Renal pelvis (tissue), 4 donors: ENCODE data around the gene TRABD. TPM values are rescaled to one million over a fixed set of nuclear protein-coding genes. Genes with fewer than 3 reads are reported as not detected.

Experiments used
- DNase-seq: peaks from one replicate; pipeline ENCODE4 v3.0.0-alpha.2; 2013
- polyA plus RNA-seq, 3 donors: library from polyadenylated mRNA; unstranded; fragments of 120-200 nt; gene quantifications; one replicate each; pipeline ENCODE4 v1.2.1, GENCODE V29; 2013; ENCODE audit not compliant: insufficient read length in 3 of 3

Gene TRABD
- polyA plus RNA-seq, 3 donors, result 27.2 to 33.9 (median 30.3) TPM

DNA sequence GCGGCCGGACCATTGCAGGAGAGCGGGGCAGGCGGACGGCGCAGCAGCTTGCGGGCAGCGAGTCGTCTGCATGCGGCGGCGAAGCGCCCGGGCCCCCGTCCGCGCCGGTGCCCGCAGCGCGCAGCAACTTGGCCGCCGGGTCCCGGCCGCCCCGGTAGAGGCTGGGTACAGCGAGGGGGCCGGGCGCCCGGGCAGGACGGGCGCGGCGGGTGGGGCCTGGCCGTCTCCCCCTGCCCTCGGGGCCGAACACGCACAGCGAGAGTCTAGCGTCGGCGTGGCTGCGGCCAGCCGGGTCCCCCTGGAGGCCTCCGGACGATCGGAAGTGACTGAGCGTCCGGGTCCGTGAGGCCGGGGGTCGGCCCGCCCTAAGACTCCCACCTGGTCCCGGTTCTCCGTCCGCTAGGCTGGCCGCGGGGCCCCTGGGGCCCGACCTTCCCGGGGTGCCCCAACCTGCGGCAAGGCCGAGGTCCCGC lies 775 bp upstream of the TRABD start:
- no peak for DNase-seq

GRCh38 chr22:50186181-50186714 lies 535 bp downstream of the TRABD start:
- DNase-seq, result no peak

DNA sequence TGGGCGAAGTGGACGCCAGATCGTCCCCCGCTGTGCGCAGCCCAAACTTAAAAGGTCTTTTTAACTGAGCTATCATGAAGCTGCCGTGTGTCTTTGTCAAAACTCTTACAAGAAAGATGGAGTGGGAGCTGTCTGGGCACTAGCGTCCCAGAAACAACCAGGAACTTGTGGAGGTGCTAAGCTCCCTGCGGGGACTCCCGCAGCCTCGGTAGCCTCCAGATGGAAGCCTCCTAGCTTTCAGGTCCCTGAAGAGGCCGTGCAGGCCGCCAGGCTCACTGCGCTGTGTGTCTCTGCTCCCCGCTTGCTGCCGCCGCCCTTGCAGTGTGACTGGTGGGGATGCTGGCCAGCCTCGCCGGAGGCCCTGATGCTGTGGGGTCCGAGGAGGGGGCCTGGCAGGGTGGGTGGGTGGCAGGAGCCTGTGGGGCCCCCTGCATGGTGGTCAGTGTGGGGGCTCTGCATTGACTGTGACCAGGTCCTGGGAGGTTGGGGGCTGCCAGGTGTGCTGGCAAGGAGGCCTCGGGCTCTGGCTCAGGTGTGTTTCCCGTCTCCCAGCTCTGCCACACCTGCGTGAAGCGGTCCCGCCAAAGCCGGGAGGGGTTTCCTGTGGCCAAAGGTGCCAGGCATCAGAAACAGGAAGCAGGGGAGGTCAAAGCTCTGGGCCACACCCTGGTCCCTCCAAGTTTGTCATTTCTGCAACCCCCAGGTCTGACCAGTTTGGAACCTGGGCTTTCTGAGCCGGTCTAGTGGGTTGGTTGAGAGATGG lies 1.2 kb downstream of the TRABD start:
- DNase-seq, result no peak

- DNase-seq, result no peak
Observed at GRCh38 chr22:50188356-50188755, 2.6 kb downstream of the TRABD start.

GRCh38 chr22:50189184-50189848 lies 3.6 kb downstream of the TRABD start:
- DNase-seq, result no peak

DNA sequence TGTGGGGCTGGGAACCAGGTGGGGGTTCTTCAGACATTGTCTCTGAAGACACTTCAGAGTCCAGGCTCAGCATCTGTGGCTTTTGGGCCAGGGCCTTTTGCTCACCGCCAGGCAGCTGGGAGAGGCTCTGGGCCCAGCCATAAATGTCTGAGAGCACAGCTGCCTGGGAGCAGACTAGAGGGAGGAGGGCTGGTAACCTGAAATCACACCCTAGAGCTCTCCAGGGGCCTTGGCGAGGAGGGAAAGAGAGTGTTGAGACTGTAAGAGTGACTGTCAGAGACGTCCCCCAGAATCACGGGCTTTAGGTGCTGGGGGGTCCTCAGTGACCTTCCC lies 4.1 kb downstream of the TRABD start:
- DNase-seq, result no peak

DNA sequence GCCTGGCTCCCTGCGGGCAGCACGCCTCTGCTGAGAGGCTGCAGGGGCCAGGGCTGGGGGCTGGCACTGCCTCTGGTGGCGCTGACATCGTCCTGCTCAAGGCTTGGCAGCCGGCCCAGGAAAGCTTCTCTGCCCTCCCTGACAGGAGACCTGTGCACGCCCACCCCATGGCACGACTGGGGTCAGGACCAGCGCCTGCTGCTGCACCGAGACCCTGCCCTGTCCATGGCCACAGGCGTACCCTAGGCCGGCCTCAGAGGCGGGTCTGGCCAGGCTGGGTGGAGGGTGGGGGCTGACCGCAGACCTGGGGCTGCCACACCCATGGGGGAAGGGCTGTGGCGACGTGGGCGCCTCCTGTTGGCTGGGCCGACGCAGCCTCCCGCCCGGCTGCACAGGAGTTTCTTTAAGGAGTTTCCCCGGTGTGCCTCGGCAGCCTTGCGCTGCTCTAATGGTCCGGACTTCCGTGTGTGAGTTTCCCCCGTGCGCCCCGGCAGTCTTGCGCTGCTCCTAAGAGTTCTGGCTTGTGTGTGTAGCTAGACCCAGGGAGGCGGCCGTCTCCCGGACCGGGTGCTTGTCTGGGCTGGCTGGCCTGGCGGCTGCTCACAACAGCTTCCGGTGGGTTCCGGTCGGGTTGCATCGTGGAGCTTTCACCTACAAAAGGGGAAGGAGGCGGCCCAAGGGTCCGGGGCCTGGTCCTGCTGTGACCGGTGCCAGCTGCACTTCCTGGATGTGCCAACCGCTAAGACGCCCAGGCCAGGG lies 4.6 kb downstream of the TRABD start:
- DNase-seq, result peak; percentile 56

DNA sequence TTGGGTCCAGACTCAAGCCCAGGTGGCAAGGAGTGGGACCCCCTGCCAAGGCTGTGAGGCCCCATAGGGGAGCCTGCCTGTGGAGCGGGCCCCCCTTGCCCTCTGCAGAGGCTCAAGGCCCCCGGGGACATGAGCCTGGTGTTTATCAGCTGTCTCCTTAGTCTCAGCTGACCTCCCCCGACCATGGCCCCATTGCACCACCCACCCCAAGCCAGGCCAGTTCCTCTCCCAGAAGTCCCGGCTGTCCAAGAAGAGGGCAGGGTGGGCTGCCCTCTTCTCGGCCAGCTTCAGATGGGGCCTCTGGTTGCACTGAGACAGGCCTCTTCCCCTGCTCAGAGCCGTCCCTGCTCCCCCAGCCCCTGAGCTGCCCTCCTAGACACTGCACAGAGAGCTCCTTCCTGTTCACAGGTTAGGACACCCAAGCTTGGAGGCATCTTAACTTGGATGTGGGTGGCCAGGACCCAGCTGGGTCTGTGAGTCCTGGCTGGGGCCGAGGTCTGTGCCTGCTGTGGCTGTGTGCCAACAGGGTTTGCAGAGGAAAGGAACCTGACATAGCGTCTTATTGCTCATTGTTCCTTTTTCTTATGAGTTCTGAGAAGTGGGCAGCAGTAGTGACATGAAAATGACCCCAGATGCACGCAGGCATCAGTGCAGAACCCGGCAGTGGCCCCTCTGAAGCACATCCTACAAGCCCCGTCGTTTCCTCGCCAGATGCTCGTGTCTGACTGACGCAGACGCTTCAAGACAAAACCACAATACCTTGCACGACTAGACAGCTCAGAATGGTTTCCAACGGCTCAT lies 5.4 kb downstream of the TRABD start:
- no peak for DNase-seq

DNA sequence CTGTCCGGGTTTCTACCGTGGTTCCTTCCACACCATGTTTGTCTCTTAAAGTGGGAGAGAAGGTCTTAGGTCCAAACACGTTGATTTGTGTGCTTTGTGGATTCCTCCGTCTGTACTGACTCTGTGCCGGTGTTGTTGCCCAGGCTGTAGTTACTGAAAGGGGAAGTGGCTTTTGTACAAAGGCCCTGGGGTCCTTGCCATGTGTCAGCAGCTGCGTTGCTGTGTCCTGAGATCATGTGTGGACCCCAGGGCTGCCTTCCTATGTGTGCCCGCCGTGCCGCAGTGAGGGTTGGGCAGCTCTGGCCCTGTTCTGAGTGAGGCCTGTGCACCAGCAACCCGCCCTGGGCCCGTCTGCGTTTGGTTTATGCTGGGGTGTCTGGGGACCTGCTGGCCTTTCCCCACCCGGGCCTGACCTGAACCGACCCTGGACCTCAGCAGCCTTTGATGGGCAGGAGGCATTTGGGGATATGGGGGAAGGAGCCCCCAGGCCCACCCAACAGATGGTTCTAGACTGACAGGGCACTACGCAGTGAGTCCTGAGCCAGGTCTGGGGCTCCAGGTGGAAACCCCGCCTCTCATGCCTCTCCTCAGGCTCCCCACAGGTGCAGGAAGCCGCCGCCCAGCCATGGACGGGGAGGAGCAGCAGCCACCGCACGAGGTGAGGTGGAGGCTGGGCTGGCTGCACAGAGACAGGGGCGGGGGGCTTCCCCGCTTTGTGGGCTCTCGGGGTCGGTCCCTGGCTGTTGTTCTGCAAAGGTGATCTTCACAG lies 6.9 kb downstream of the TRABD start:
- DNase-seq, result no peak

- no peak for DNase-seq
Observed at GRCh38 chr22:50193621-50194020, 7.9 kb downstream of the TRABD start.

DNA sequence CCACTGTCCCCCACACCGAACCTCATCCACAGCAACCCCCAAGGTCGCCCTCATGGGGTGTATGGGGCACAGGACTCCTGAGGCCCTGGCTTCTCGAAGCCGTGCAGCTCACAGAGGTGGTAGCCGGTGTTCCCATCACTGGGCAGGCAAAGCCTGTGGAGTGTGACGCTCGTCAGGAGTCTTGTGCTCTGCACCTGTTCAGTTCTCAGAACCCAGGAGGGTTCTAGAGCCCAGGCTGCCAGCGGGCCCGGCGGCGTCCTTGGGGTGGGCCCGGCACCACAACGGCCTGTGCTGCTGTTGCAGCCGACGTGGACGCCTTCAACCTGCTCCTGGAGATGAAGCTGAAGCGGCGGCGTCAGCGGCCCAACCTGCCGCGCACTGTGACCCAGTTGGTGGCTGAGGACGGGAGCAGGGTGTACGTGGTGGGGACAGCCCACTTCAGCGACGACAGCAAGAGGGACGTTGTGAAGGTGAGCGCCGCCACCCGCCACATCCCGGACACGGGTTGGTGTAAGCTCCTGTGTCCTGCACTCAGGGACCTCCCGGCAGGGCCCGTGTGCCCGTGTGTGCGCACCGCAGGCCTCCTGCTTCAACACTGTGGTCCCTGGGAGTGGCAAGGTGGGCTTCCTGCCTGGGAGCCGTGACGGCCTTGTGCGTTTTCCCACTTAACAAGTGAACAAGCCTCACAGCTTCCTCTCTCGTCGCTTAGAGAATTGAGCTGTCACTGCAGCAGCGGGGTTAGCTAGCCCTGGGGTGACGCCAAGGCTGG lies 8.5 kb downstream of the TRABD start:
- DNase-seq, result no peak

- no peak for DNase-seq
Observed at GRCh38 chr22:50196256-50196655, 10.5 kb downstream of the TRABD start.

DNA sequence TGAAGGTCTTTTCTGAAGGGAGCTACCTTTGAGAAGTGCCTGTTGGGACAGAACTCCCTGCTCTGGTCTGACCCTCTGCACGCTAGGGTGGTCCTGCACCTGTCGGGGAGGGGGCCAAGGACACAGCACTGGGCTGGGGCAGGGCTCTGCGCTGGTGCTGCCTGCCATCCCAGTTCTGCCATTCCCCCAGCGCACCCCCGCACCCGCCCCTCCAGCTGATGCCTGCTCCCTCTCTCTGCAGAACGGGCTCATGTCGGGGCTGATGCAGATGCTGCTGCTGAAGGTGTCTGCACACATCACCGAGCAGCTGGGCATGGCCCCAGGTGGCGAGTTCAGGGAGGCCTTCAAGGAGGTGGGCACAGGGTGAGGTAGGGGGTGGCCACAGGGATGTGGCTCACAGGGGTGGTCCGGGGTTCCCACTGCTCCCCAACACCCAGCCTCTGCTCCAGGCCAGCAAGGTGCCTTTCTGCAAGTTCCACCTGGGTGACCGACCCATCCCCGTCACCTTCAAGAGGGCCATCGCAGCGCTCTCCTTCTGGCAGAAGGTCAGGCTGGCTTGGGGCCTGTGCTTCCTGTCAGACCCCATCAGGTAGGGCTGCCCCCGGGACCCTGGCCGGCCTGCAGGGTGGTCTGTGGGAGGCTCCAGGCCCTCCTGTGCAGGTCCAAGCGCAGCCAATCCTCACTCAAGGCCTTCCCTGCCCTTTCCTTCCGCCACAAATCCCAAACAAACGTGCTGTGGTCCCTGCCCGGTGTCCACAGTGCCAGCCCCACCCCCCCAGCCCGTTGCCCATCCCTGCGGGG lies 11.5 kb downstream of the TRABD start:
- DNase-seq, result no peak

DNA sequence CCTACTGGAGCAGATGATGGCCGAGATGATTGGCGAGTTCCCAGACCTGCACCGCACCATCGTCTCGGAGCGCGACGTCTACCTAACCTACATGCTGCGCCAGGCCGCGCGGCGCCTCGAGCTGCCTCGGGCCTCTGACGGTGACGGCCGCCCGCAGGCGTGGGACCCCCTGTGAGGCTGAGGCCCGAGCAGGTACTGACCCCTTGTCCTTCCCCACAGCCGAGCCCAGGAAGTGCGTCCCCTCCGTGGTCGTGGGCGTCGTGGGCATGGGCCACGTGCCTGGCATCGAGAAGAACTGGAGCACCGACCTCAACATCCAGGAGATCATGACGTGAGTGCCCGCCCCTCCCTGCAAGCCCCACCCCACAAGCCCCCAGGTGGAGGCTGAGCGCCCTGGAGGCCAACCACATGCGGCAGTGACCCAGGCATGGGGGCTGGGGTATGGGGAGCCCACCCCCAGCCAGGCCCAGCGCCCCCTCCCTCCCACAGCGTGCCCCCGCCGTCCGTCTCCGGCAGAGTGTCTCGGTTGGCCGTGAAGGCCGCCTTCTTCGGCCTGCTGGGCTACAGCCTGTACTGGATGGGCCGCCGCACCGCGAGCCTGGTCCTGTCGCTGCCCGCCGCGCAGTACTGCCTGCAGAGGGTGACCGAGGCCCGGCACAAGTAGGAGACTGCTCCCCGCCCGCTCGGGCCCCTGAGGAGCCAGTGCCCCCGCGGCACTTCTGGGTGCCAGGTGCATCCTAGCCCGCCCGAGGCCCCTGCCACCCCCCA lies 12.3 kb downstream of the TRABD start:
- DNase-seq, result no peak

- DNase-seq, result no peak
Observed at GRCh38 chr22:50198624-50199017, 12.9 kb downstream of the TRABD start.

DNA sequence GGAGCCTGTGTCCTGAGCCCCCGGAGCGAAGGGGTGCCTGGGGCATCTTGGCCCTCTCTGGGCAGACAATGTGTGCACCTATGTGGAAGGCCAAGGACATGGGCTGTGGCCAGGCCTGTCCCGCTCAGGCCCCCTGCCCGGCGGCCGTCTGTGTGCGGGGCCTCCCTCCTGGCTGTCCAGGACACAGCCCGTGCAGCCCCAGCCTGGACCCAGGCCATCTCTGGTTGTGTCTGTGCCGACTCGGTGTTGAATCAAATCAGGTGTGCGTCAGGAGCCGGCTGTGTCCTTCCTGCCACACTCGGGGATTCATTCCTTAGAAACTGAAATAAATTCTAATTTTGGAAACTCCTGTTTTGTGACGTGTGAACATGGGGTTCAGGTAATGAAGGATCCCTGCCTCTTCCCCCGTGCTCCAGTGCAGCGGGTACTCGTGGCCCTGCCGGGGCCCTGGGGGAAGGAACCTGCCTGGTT lies 13.6 kb downstream of the TRABD start:
- DNase-seq, result no peak

- no peak for DNase-seq
Observed at GRCh38 chr22:50199829-50200460, 14.2 kb downstream of the TRABD start.
